Measurements from ENCODE around the gene DAP.

DAP gene

GRCh38 chr5:10712574-10713366 is 48.3 kb downstream of the DAP start:
- no peak for DNase-seq (ENCODE audit: low read depth in 2 of 2, low spot score in 1 of 2)

GRCh38 chr5:10711562-10711961 is 49.5 kb downstream of the DAP start:
- no peak for DNase-seq (ENCODE audit: low read depth in 2 of 2, low spot score in 1 of 2)

GRCh38 chr5:10710513-10711128 is 50.4 kb downstream of the DAP start:
- DNase-seq (ENCODE audit: low read depth in 2 of 2, low spot score in 1 of 2), result no peak

- no peak for DNase-seq (ENCODE audit: low read depth in 2 of 2, low spot score in 1 of 2)
Measured at GRCh38 chr5:10709933-10710332, 51.1 kb downstream of the DAP start.

GRCh38 chr5:10709409-10709808 is 51.6 kb downstream of the DAP start:
- no peak for DNase-seq (ENCODE audit: low read depth in 2 of 2, low spot score in 1 of 2)

GRCh38 chr5:10708189-10708944 is 52.7 kb downstream of the DAP start:
- DNase-seq (ENCODE audit: low read depth in 2 of 2, low spot score in 1 of 2), result no peak

GRCh38 chr5:10707198-10708142 is 53.6 kb downstream of the DAP start:
- no peak for DNase-seq (ENCODE audit: low read depth in 2 of 2, low spot score in 1 of 2)

GRCh38 chr5:10706326-10706725 is 54.7 kb downstream of the DAP start:
- no peak for DNase-seq (ENCODE audit: low read depth in 2 of 2, low spot score in 1 of 2)

GRCh38 chr5:10705747-10706146 is 55.3 kb downstream of the DAP start:
- DNase-seq (ENCODE audit: low read depth in 2 of 2, low spot score in 1 of 2), result no peak

- no peak for DNase-seq (ENCODE audit: low read depth in 2 of 2, low spot score in 1 of 2)
Measured at GRCh38 chr5:10704949-10705621, 55.9 kb downstream of the DAP start.

- no peak for DNase-seq (ENCODE audit: low read depth in 2 of 2, low spot score in 1 of 2)
Measured at GRCh38 chr5:10703676-10704075, 57.4 kb downstream of the DAP start.

- no peak for DNase-seq (ENCODE audit: low read depth in 2 of 2, low spot score in 1 of 2)
Measured at GRCh38 chr5:10702911-10703491, 58.0 kb downstream of the DAP start.

GRCh38 chr5:10702040-10702629 is 58.9 kb downstream of the DAP start:
- no peak for DNase-seq (ENCODE audit: low read depth in 2 of 2, low spot score in 1 of 2)

GRCh38 chr5:10701567-10702039 is 59.4 kb downstream of the DAP start:
- no peak for DNase-seq (ENCODE audit: low read depth in 2 of 2, low spot score in 1 of 2)

GRCh38 chr5:10700516-10700915 is 60.5 kb downstream of the DAP start:
- DNase-seq (ENCODE audit: low read depth in 2 of 2, low spot score in 1 of 2), result no peak

- no peak for DNase-seq (ENCODE audit: low read depth in 2 of 2, low spot score in 1 of 2)
Measured at GRCh38 chr5:10699987-10700386, 61.0 kb downstream of the DAP start.

- DNase-seq (ENCODE audit: low read depth in 2 of 2, low spot score in 1 of 2), result no peak
Measured at GRCh38 chr5:10699281-10699874, 61.7 kb downstream of the DAP start.

GRCh38 chr5:10695759-10696543 is 65.1 kb downstream of the DAP start:
- DNase-seq (ENCODE audit: low read depth in 2 of 2, low spot score in 1 of 2), result no peak
